H9 (cell line): Measurements from ENCODE around the gene CD2. TPM values are rescaled to one million over a fixed set of nuclear protein-coding genes. Genes with fewer than 3 reads are reported as not detected.

Experiments used
- DNase-seq: peaks from one replicate; pipeline ENCODE4 v3.0.0-alpha.2; 2017
- H2AFZ ChIP-seq: one replicate; pipeline ENCODE4 v1.6.1; 2013; ENCODE audit warnings: mild to moderate bottlenecking, low read length, control low read depth, moderate library complexity
- H2AK5ac ChIP-seq: 2 replicates; pipeline ENCODE4 v1.6.1; 2013; ENCODE audit warnings: low read length, control low read depth, mixed read lengths; ENCODE audit not compliant: insufficient read length
- H2BK120ac ChIP-seq: one replicate; pipeline ENCODE4 v1.6.1; 2013; ENCODE audit warnings: low read depth, mild to moderate bottlenecking, low read length, control low read depth, inconsistent platforms; ENCODE audit not compliant: poor library complexity, severe bottlenecking
- H2BK12ac ChIP-seq: 2 replicates; pipeline ENCODE4 v1.6.1; 2013; ENCODE audit warnings: low read length, control low read depth, mixed read lengths, low read depth; ENCODE audit not compliant: insufficient read length
- H2BK15ac ChIP-seq: 2 replicates; pipeline ENCODE4 v1.6.1; 2013; ENCODE audit warnings: low read depth, low read length, control low read depth
- H2BK20ac ChIP-seq: one replicate; pipeline ENCODE4 v1.6.1; 2013; ENCODE audit warnings: low read depth, mild to moderate bottlenecking, low read length, control low read depth, inconsistent platforms; ENCODE audit not compliant: poor library complexity, severe bottlenecking
- H2BK5ac ChIP-seq: 2 replicates; pipeline ENCODE4 v1.6.1; 2013; ENCODE audit warnings: low read length, control low read depth, mixed read lengths; ENCODE audit not compliant: insufficient read length
- H3K14ac ChIP-seq: 2 replicates; pipeline ENCODE4 v1.6.1; 2013; ENCODE audit warnings: low read length, control low read depth; ENCODE audit not compliant: insufficient read depth
- H3K18ac ChIP-seq: 2 replicates; pipeline ENCODE4 v1.6.1; 2013; ENCODE audit warnings: low read depth, mild to moderate bottlenecking, mixed read lengths, low read length, control low read depth; ENCODE audit not compliant: insufficient read length
- H3K23ac ChIP-seq: 2 replicates; pipeline ENCODE4 v1.6.1; 2013; ENCODE audit warnings: low read length, control low read depth, mixed read lengths, low read depth; ENCODE audit not compliant: insufficient read length
- H3K23me2 ChIP-seq: 2 replicates; pipeline ENCODE4 v1.6.1; 2013; ENCODE audit warnings: low read depth, mild to moderate bottlenecking, mixed read lengths, low read length, control low read depth; ENCODE audit not compliant: insufficient read length, poor library complexity, severe bottlenecking
- H3K27ac ChIP-seq: 2 replicates; pipeline ENCODE4 v1.5.1; 2013; ENCODE audit warnings: low read length, control low read depth, mixed read lengths, low read depth; ENCODE audit not compliant: insufficient read length
- H3K27me3 ChIP-seq: 2 replicates; pipeline ENCODE4 v1.6.1; 2013; ENCODE audit warnings: low read length, control low read depth, inconsistent platforms; ENCODE audit not compliant: insufficient read depth
- H3K4ac ChIP-seq: 2 replicates; pipeline ENCODE4 v1.6.1; 2013; ENCODE audit warnings: low read depth, mild to moderate bottlenecking, control low read depth, inconsistent platforms, low read length, moderate library complexity
- H3K4me1 ChIP-seq: 2 replicates; pipeline ENCODE4 v1.6.1; 2013; ENCODE audit warnings: low read length, control low read depth, inconsistent platforms; ENCODE audit not compliant: insufficient read depth
- H3K4me2 ChIP-seq: 2 replicates; pipeline ENCODE4 v1.6.1; 2013; ENCODE audit warnings: low read length, control low read depth, mixed read lengths; ENCODE audit not compliant: insufficient read length, insufficient read depth
- H3K56ac ChIP-seq: 2 replicates; pipeline ENCODE4 v1.6.1; 2013; ENCODE audit warnings: low read depth, mild to moderate bottlenecking, mixed read lengths, low read length, control low read depth; ENCODE audit not compliant: insufficient read length
- H3K79me1 ChIP-seq: 2 replicates; pipeline ENCODE4 v1.6.1; 2013; ENCODE audit warnings: low read depth, mild to moderate bottlenecking, moderate library complexity, low read length, control low read depth, inconsistent platforms; ENCODE audit not compliant: insufficient read depth, poor library complexity, severe bottlenecking
- H3K79me2 ChIP-seq: 2 replicates; pipeline ENCODE4 v1.6.1; 2013; ENCODE audit warnings: low read length, control low read depth, inconsistent platforms; ENCODE audit not compliant: insufficient read depth
- H3K9ac ChIP-seq: 2 replicates; pipeline ENCODE4 v1.6.1; 2013; ENCODE audit warnings: low read length, control low read depth, mixed read lengths; ENCODE audit not compliant: insufficient read length; ENCODE audit errors: extremely low read depth
- H3K9me3 ChIP-seq: one replicate; pipeline ENCODE4 v1.6.1; 2013; ENCODE audit warnings: low read depth, low read length, inconsistent platforms; ENCODE audit not compliant: control insufficient read depth
- H3T11ph ChIP-seq: one replicate; pipeline ENCODE4 v1.6.1; 2013; ENCODE audit warnings: mild to moderate bottlenecking, low read length, control low read depth, inconsistent platforms
- H4K20me1 ChIP-seq: one replicate; pipeline ENCODE4 v1.6.1; 2013; ENCODE audit not compliant: control insufficient read depth, insufficient read length, insufficient read depth
- H4K5ac ChIP-seq: 2 replicates; pipeline ENCODE4 v1.6.1; 2013; ENCODE audit warnings: low read depth, mild to moderate bottlenecking, mixed read lengths, low read length, control low read depth; ENCODE audit not compliant: insufficient read length
- H4K8ac ChIP-seq: replicated peaks from 2 replicates; pipeline ENCODE4 v1.6.1; 2013; ENCODE audit warnings: low read length, control low read depth, mixed read lengths, low read depth; ENCODE audit not compliant: insufficient read length
- H4K91ac ChIP-seq: 2 replicates; pipeline ENCODE4 v1.6.1; 2013; ENCODE audit warnings: low read depth, mild to moderate bottlenecking, moderate library complexity, mixed read lengths, low read length, control low read depth; ENCODE audit not compliant: insufficient read length
- H3K27ac Mint-ChIP-seq, 3 experiments: 2 replicates in 2 of 3; 3 replicates in 1 of 3; pipeline ENCODE4 v1.8.0; 2020 to 2021; ENCODE audit warnings: mixed read lengths in 3 of 3, mild to moderate bottlenecking in 1 of 3, moderate library complexity in 1 of 3
- H3K27me3 Mint-ChIP-seq: 2 replicates; pipeline ENCODE4 v1.8.0; 2021; ENCODE audit warnings: low read depth, mild to moderate bottlenecking, moderate library complexity, mixed read lengths
- H3K36me3 Mint-ChIP-seq, 3 experiments: 2 replicates in 2 of 3; 3 replicates in 1 of 3; pipeline ENCODE4 v1.8.0; 2020 to 2021; ENCODE audit warnings: low read depth in 3 of 3, mixed read lengths in 3 of 3; ENCODE audit not compliant: insufficient read depth in 1 of 3
- H3K4me1 Mint-ChIP-seq, 2 experiments: 2 replicates each; pipeline ENCODE4 v1.8.0; 2020; ENCODE audit warnings: mixed read lengths in 2 of 2
- H3K4me3 Mint-ChIP-seq, 2 experiments: 2 replicates in 1 of 2; 3 replicates in 1 of 2; pipeline ENCODE4 v1.8.0; 2020 to 2021; ENCODE audit warnings: mild to moderate bottlenecking in 2 of 2, mixed read lengths in 2 of 2, moderate library complexity in 1 of 2
- H3K9me3 Mint-ChIP-seq, 2 experiments: 2 replicates in 1 of 2; 3 replicates in 1 of 2; pipeline ENCODE4 v1.8.0; 2020; ENCODE audit warnings: mild to moderate bottlenecking in 2 of 2, mixed read lengths in 2 of 2, moderate library complexity in 1 of 2
- CTCF ChIP-seq: fragments of 200-600 bp; sonication (generic); conservative IDR thresholded peaks from 3 replicates; pipeline ENCODE4 v1.8.0; 2021; ENCODE audit warnings: antibody characterized with exemption, mild to moderate bottlenecking
- WGBS: extraction: QIAGEN DNeasy Blood & Tissue Kit; methylation state at CpG from one replicate; pipeline ENCODE4 v1.1.7; 2013; ENCODE audit warnings: missing lambda C conversion rate, low lambda C conversion rate, mixed read lengths; ENCODE audit not compliant: insufficient read length; ENCODE audit errors: extremely low coverage; 5-methylcytosine and 5-hydroxymethylcytosine counted together
- total RNA-seq: library from RNA; stranded (reverse); gene quantifications from 2 replicates; pipeline ENCODE4 v1.2.1, GENCODE V29; 2021

The CD2 gene
- total RNA-seq, 1 experiment from 2014 or later: not detected

GRCh38 chr1:116785006-116785405 lies 30.8 kb downstream of the CD2 start:
- no peak overlapping the region for H3T11ph ChIP-seq
- no peak overlapping the region for H2BK5ac ChIP-seq
- H3K23me2 ChIP-seq: no peaks in the 10 kb centered on the region
- H3K4me2 ChIP-seq: no peak overlapping the region
- Mint-ChIP-seq H3K27ac (no peak overlapping the region), H3K27me3 (peaks cover 2% of the 10 kb centered on the region), H3K4me3 (no peak overlapping the region), H3K9me3 (0 out of 5 replicates have a peak, but pooled peaks cover 0 to 2% of the 10 kb centered on the region in 2 experiments), H3K36me3 (no peaks in the 10 kb centered on the region), H3K4me1 (no peaks in the 10 kb centered on the region)
- H3K4ac ChIP-seq: no peak overlapping the region
- H4K20me1 ChIP-seq: no peaks in the 10 kb centered on the region
- no peak overlapping the region for H3K9ac ChIP-seq
- H2BK20ac ChIP-seq: no peak overlapping the region
- no peak overlapping the region for H2BK12ac ChIP-seq
- H2BK120ac ChIP-seq: no peak overlapping the region
- H3K14ac ChIP-seq: no peak overlapping the region
- H2AFZ ChIP-seq: no peak overlapping the region
- no peaks in the 10 kb centered on the region for H3K9me3 ChIP-seq
- no peak overlapping the region for H3K56ac ChIP-seq
- no peak overlapping the region for H2BK15ac ChIP-seq
- no peak overlapping the region for H3K23ac ChIP-seq
- H3K79me1 ChIP-seq: no peaks in the 10 kb centered on the region
- no CpG with 5 or more reads among the region's 4 CpGs for WGBS
- H3K27me3 ChIP-seq: no peaks in the 10 kb centered on the region
- H4K5ac ChIP-seq: no peak overlapping the region
- H4K91ac ChIP-seq: no peak overlapping the region
- H3K79me2 ChIP-seq: no peaks in the 10 kb centered on the region
- H2AK5ac ChIP-seq: no peak overlapping the region
- no peak for TF ChIP-seq CTCF
- no peak overlapping the region for H3K27ac ChIP-seq
- no peaks in the 10 kb centered on the region for H3K4me1 ChIP-seq
- H3K18ac ChIP-seq: no peak overlapping the region
- no peak overlapping the region for H4K8ac ChIP-seq
- DNase-seq: no peak
